ENCODE results near the gene KLHL4. TPM values are rescaled to one million over a fixed set of nuclear protein-coding genes. Genes with fewer than 3 reads are reported as not detected.
"Not testable (repeated sequence)": the region's sequence is repeated elsewhere in the genome, so short reads cannot be mapped to it uniquely, and the experiment has no call there.

Gene KLHL4
- polyA plus RNA-seq, 1 donor (not counting 4 experiments of a cell fraction or from before 2014, with no cell fraction given) = 3.7 TPM

DNA sequence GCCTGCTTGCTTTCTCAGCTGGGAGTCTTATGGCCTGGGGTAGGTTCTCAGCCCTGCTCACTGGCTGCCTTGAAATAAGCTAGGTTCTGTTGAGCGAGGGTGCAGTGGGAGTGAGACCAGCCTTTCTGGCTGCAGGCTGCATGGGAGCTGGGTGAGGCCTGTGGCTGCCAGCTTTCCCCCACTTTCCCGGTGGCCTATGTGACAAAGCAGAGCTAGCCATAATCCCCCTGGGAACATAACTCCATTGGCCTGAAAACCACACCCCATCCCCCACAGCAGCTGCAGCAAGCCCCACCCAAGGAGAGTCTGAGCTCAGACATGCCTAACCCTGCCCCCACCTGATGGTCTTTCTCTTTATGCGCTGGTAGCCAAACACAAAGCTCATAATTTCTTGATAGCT, 118.9 kb downstream of the KLHL4 start:
- H3K4me2 ChIP-seq (ENCODE audit: control insufficient read depth, extremely low read depth, insufficient read depth, low read depth, low read length) = no peak overlapping the region
- dilution Hi-C loops (cut with MboI; ENCODE audit: extremely low pct_ligation_motif_present, low sequenced_read_pairs) = no loop called here
- no peak for DNase-seq (ENCODE audit: low read depth, low spot score)

DNA sequence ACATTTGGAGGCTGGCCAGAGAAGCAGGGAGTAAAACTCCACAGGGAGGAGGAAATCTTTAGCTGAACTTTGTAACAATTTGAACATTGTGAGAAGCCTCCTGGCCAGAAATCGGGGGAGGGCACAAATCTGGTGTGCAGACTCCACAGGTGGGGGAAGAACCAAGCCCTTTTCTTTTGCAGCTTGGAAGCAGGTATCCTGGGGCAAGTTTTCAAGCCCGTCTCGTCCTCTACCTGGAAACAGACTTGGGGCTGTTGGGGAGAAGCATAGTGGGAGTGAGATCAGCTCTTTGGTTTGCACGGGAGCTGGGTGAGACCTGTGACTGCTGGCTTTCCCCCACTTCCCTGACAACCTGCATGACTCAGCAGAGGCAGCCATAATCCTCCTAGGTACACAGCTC, 123.8 kb downstream of the KLHL4 start:
- dilution Hi-C loops (cut with MboI; ENCODE audit: extremely low pct_ligation_motif_present, low sequenced_read_pairs); H3K9me1 ChIP-seq (ENCODE audit: control insufficient read depth, extremely low read depth, insufficient read depth, low read length); H3K9ac ChIP-seq (ENCODE audit: control insufficient read depth, extremely low read depth, insufficient read depth, low read length); H3K4me1 ChIP-seq (ENCODE audit: control insufficient read depth, extremely low read depth, insufficient read depth, low read length); H3K4me3 ChIP-seq (ENCODE audit: control insufficient read depth in 2 of 3, extremely low read depth in 1 of 3, insufficient read depth in 2 of 3, low read depth in 1 of 3, low read length in 3 of 3); H3K4me2 ChIP-seq (ENCODE audit: control insufficient read depth, extremely low read depth, insufficient read depth, low read depth, low read length); H3K36me3 ChIP-seq (ENCODE audit: control insufficient read depth in 2 of 2, extremely low read depth in 1 of 2, insufficient read depth in 2 of 2, low read length in 2 of 2); H4K20me1 ChIP-seq (ENCODE audit: control insufficient read depth, extremely low read depth, insufficient read depth, low read length); H3K9me3 ChIP-seq (ENCODE audit: control insufficient read depth, low read depth, low read length); H3K79me2 ChIP-seq (ENCODE audit: control insufficient read depth, insufficient read depth, low read length); FAIRE-seq; H3K27ac ChIP-seq (ENCODE audit: control insufficient read depth, insufficient read depth, low read length); H3K27me3 ChIP-seq (ENCODE audit: control insufficient read depth, extremely low read depth, insufficient read depth, low read length); DNase-seq (ENCODE audit: low read depth, low spot score); H2AFZ ChIP-seq (ENCODE audit: control insufficient read depth, low read length): not testable (repeated sequence)

More for the DNA sequence above, 118.9 kb downstream of the KLHL4 start:
- no peaks in the 10 kb centered on the region for H3K9me3 ChIP-seq (ENCODE audit: control insufficient read depth, low read depth, low read length)
- H3K9me1 ChIP-seq (ENCODE audit: control insufficient read depth, extremely low read depth, insufficient read depth, low read length) = no peaks in the 10 kb centered on the region
- no peaks in the 10 kb centered on the region for H3K79me2 ChIP-seq (ENCODE audit: control insufficient read depth, insufficient read depth, low read length)
- H3K27me3 ChIP-seq (ENCODE audit: control insufficient read depth, extremely low read depth, insufficient read depth, low read length) = no peaks in the 10 kb centered on the region
- no peak overlapping the region for H3K27ac ChIP-seq (ENCODE audit: control insufficient read depth, insufficient read depth, low read length)
- no peak overlapping the region for H3K9ac ChIP-seq (ENCODE audit: control insufficient read depth, extremely low read depth, insufficient read depth, low read length)
- H4K20me1 ChIP-seq (ENCODE audit: control insufficient read depth, extremely low read depth, insufficient read depth, low read length) = no peaks in the 10 kb centered on the region
- no peak overlapping the region for H3K4me3 ChIP-seq (ENCODE audit: control insufficient read depth in 2 of 3, extremely low read depth in 1 of 3, insufficient read depth in 2 of 3, low read depth in 1 of 3, low read length in 3 of 3)
- H3K36me3 ChIP-seq (ENCODE audit: control insufficient read depth in 2 of 2, extremely low read depth in 1 of 2, insufficient read depth in 2 of 2, low read length in 2 of 2) = no peaks in the 10 kb centered on the region
- no peak overlapping the region for H2AFZ ChIP-seq (ENCODE audit: control insufficient read depth, low read length)
- TF ChIP-seq, protein P1, sequence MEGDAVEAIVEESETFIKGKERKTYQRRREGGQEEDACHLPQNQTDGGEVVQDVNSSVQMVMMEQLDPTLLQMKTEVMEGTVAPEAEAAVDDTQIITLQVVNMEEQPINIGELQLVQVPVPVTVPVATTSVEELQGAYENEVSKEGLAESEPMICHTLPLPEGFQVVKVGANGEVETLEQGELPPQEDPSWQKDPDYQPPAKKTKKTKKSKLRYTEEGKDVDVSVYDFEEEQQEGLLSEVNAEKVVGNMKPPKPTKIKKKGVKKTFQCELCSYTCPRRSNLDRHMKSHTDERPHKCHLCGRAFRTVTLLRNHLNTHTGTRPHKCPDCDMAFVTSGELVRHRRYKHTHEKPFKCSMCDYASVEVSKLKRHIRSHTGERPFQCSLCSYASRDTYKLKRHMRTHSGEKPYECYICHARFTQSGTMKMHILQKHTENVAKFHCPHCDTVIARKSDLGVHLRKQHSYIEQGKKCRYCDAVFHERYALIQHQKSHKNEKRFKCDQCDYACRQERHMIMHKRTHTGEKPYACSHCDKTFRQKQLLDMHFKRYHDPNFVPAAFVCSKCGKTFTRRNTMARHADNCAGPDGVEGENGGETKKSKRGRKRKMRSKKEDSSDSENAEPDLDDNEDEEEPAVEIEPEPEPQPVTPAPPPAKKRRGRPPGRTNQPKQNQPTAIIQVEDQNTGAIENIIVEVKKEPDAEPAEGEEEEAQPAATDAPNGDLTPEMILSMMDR (optimal IDR thresholded peaks at IDR 0.05 in 1 of 3, IDR thresholded peaks at IDR 0.05 in 1 of 3, conservative IDR thresholded peaks at IDR 0.05 in 1 of 3; ENCODE audit: extremely low read depth in 1 of 3, insufficient read depth in 2 of 3, low read length in 3 of 3) = no peak
- no peak for TF ChIP-seq EZH2 (IDR thresholded peaks at IDR 0.05; ENCODE audit: low read length)
- H3K4me1 ChIP-seq (ENCODE audit: control insufficient read depth, extremely low read depth, insufficient read depth, low read length) = no peaks in the 10 kb centered on the region
- FAIRE-seq = no peak

DNA sequence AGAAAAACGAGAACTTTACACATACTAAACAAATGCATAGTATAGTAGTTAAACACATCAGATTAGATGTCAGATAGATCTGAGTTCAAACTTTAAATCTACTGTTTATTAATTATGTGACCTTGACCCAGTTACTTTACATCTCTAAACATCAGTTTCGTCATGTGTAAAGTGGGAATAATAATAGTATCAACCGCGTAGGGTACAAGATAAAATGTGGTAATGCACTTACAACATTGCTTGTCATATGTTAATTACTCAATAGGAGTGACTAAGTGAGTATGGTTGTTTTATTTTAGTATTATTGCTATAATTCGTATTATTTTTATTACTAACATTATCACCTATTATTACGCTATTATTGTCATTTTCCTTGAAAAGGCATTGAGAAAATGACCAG, 144.2 kb downstream of the KLHL4 start:
- no peak overlapping the region for H3K27ac ChIP-seq (ENCODE audit: control insufficient read depth, insufficient read depth, low read length)
- dilution Hi-C loops (cut with MboI; ENCODE audit: extremely low pct_ligation_motif_present, low sequenced_read_pairs) = no loop called here
- H3K9me1 ChIP-seq (ENCODE audit: control insufficient read depth, extremely low read depth, insufficient read depth, low read length) = no peaks in the 10 kb centered on the region
- TF ChIP-seq, protein P1 (optimal IDR thresholded peaks at IDR 0.05 in 1 of 3, IDR thresholded peaks at IDR 0.05 in 1 of 3, conservative IDR thresholded peaks at IDR 0.05 in 1 of 3; ENCODE audit: extremely low read depth in 1 of 3, insufficient read depth in 2 of 3, low read length in 3 of 3) = no peak
- no peak for TF ChIP-seq EZH2 (IDR thresholded peaks at IDR 0.05; ENCODE audit: low read length)
- H2AFZ ChIP-seq (ENCODE audit: control insufficient read depth, low read length) = no peak overlapping the region
- no peaks in the 10 kb centered on the region for H3K9me3 ChIP-seq (ENCODE audit: control insufficient read depth, low read depth, low read length)
- H3K79me2 ChIP-seq (ENCODE audit: control insufficient read depth, insufficient read depth, low read length) = no peaks in the 10 kb centered on the region
- FAIRE-seq = no peak
- H4K20me1 ChIP-seq (ENCODE audit: control insufficient read depth, extremely low read depth, insufficient read depth, low read length) = no peaks in the 10 kb centered on the region
- no peaks in the 10 kb centered on the region for H3K4me1 ChIP-seq (ENCODE audit: control insufficient read depth, extremely low read depth, insufficient read depth, low read length)
- no peaks in the 10 kb centered on the region for H3K27me3 ChIP-seq (ENCODE audit: control insufficient read depth, extremely low read depth, insufficient read depth, low read length)
- H3K9ac ChIP-seq (ENCODE audit: control insufficient read depth, extremely low read depth, insufficient read depth, low read length) = no peak overlapping the region
- no peak overlapping the region for H3K4me3 ChIP-seq (ENCODE audit: control insufficient read depth in 2 of 3, extremely low read depth in 1 of 3, insufficient read depth in 2 of 3, low read depth in 1 of 3, low read length in 3 of 3)
- DNase-seq (ENCODE audit: low read depth, low spot score) = no peak
- no peaks in the 10 kb centered on the region for H3K36me3 ChIP-seq (ENCODE audit: control insufficient read depth in 2 of 2, extremely low read depth in 1 of 2, insufficient read depth in 2 of 2, low read length in 2 of 2)
- H3K4me2 ChIP-seq (ENCODE audit: control insufficient read depth, extremely low read depth, insufficient read depth, low read depth, low read length) = no peak overlapping the region

Measured in keratinocyte (primary cell).